Naive thymus-derived CD8-positive, alpha-beta T cell (primary cell): ENCODE results near the gene OR2G2. TPM values are rescaled to one million over a fixed set of nuclear protein-coding genes. Genes with fewer than 3 reads are reported as not detected.

Experiments
- ATAC-seq, 2 donors: fragments of 150-1000 bp; cut with Tn5 transposase in 1 of 2; sonication (Bioruptor Pico), chemical (Tn5 transposase) in 1 of 2; 1 replicate in 1 of 2; 2 replicates in 1 of 2; pipeline ENCODE4 v1.10.0; 2021; ENCODE audit warnings: mild to moderate bottlenecking in 2 of 2, moderate library complexity in 2 of 2
- POLR2A ChIA-PET: fragments of 350-600 bp; sonication (Branson Sonifier 250); formaldehyde crosslinking; loops from one replicate; lab custom pipeline; 2021; ENCODE audit warnings: antibody characterized with exemption; lab: Charles Lee
- DNase-seq, 10 donors: peaks; one replicate each; pipeline versions ENCODE4 v3.0.0 to v3.0.0-alpha.2; 2020 to 2022
- H3K27ac Mint-ChIP-seq, 10 donors: one replicate each; pipeline ENCODE4 v1.8.0; 2020 to 2022; ENCODE audit warnings: mild to moderate bottlenecking in 10 of 10, mixed read lengths in 10 of 10, moderate library complexity in 4 of 10, inconsistent platforms in 1 of 10
- H3K27me3 Mint-ChIP-seq, 5 donors: one replicate each; pipeline ENCODE4 v1.8.0; 2021 to 2022; ENCODE audit warnings: mixed read lengths in 5 of 5
- H3K36me3 Mint-ChIP-seq, 3 donors: one replicate each; pipeline ENCODE4 v1.8.0; 2020 to 2022; ENCODE audit warnings: mixed read lengths in 3 of 3, mild to moderate bottlenecking in 2 of 3, inconsistent platforms in 1 of 3
- H3K4me1 Mint-ChIP-seq, 4 donors: one replicate each; pipeline ENCODE4 v1.8.0; 2021 to 2022; ENCODE audit warnings: mixed read lengths in 4 of 4
- H3K4me3 Mint-ChIP-seq, 10 donors: one replicate each; pipeline ENCODE4 v1.8.0; 2020 to 2022; ENCODE audit warnings: mild to moderate bottlenecking in 10 of 10, mixed read lengths in 10 of 10, moderate library complexity in 6 of 10, inconsistent platforms in 1 of 10
- H3K9me3 Mint-ChIP-seq, 9 donors: one replicate each; pipeline ENCODE4 v1.8.0; 2020 to 2022; ENCODE audit warnings: mixed read lengths in 9 of 9, mild to moderate bottlenecking in 3 of 9, inconsistent platforms in 1 of 9, moderate library complexity in 1 of 9
- polyA plus RNA-seq, 3 donors: library from polyadenylated mRNA; unstranded; fragments of 300-500 nt; fragmentation: Illumina TruSeq; gene quantifications; one replicate each; pipeline ENCODE4 v1.2.3, GENCODE V29; 2021
- total RNA-seq, 8 experiments: library from RNA in 2 of 8; stranded (reverse) in 2 of 8; gene quantifications; one replicate each; pipeline ENCODE4 v1.2.3 and lab custom pipeline; 2021 to 2026

OR2G2 gene
- total and polyA plus RNA-seq, 5 experiments from 2014 or later, result not detected

- peaks cover 0 to 19% (median 7%) of the 10 kb centered on the region in 5 donors for H3K27me3 Mint-ChIP-seq
- H3K36me3 Mint-ChIP-seq, result peaks cover 0 to 20% (median 2%) of the 10 kb centered on the region in 3 donors
- H3K4me1 Mint-ChIP-seq, result no peaks in the 10 kb centered on the region
- no peak overlapping the region for H3K27ac Mint-ChIP-seq
- H3K4me3 Mint-ChIP-seq, result no peak overlapping the region
- ATAC-seq (no peak), DNase-seq (no peak)
- H3K9me3 Mint-ChIP-seq, result peaks cover 6 to 26% (median 17%) of the 10 kb centered on the region in 9 donors
- POLR2A ChIA-PET, result no interaction called here
These were observed 13.5 kb upstream of the OR2G2 start for GRCh38 chr1:247574664-247575063.

GRCh38 chr1:247576514-247576913, 11.6 kb upstream of the OR2G2 start:
- no peak for ATAC-seq
- H3K9me3 Mint-ChIP-seq, result peaks cover 0 to 8% (median 4%) of the 10 kb centered on the region in 9 donors
- H3K27ac Mint-ChIP-seq, result no peak overlapping the region
- H3K4me1 Mint-ChIP-seq, result no peaks in the 10 kb centered on the region
- no peak overlapping the region for H3K4me3 Mint-ChIP-seq
- DNase-seq, result peak in 2 of 10 donors; percentile 3 to 13
- POLR2A ChIA-PET, result no interaction called here
- peaks cover 0 to 8% (median 7%) of the 10 kb centered on the region in 5 donors for H3K27me3 Mint-ChIP-seq
- peaks cover 0 to 5% (median 2%) of the 10 kb centered on the region in 3 donors for H3K36me3 Mint-ChIP-seq

- no peaks in the 10 kb centered on the region for H3K9me3 Mint-ChIP-seq
- DNase-seq (no peak), ATAC-seq (no peak)
- H3K27ac Mint-ChIP-seq, result no peak overlapping the region
- H3K27me3 Mint-ChIP-seq, result peaks cover 0 to 4% (median 0%) of the 10 kb centered on the region in 5 donors
- no peaks in the 10 kb centered on the region for H3K36me3 Mint-ChIP-seq
- H3K4me1 Mint-ChIP-seq, result no peaks in the 10 kb centered on the region
- POLR2A ChIA-PET, result no interaction called here
- no peak overlapping the region for H3K4me3 Mint-ChIP-seq
These were observed 9.2 kb upstream of the OR2G2 start for GRCh38 chr1:247578946-247579460.

- ATAC-seq (no peak), DNase-seq (no peak)
- Mint-ChIP-seq H3K27ac (peak within 1 kb of the TSS in 1 of 10 donors; percentile 36), H3K9me3 (peaks cover 0 to 18% (median 6%) of the 10 kb centered on the region in 9 donors), H3K4me3 (no peak within 1 kb of the TSS), H3K36me3 (no peaks in the 10 kb centered on the region), H3K4me1 (no peaks in the 10 kb centered on the region), H3K27me3 (peaks cover 9 to 38% (median 17%) of the 10 kb centered on the region in 5 donors)
- POLR2A ChIA-PET, result no interaction called here
These were observed 17.1 kb downstream of the OR2G2 start, which contains the start of gene OR2G3 for GRCh38 chr1:247605286-247605685. Gene OR2G3 (plus strand): TSS chr1:247605586. CDS start chr1:247605586, 0 bp downstream.

GRCh38 chr1:247613405-247613804, 25.2 kb downstream of the OR2G2 start:
- peaks cover 3 to 25% (median 7%) of the 10 kb centered on the region in 5 donors for H3K27me3 Mint-ChIP-seq
- no peak for DNase-seq
- POLR2A ChIA-PET, result no interaction called here
- no peak overlapping the region for H3K27ac Mint-ChIP-seq
- no peaks in the 10 kb centered on the region for H3K36me3 Mint-ChIP-seq
- H3K9me3 Mint-ChIP-seq, result peaks cover 0 to 15% (median 6%) of the 10 kb centered on the region in 9 donors
- no peaks in the 10 kb centered on the region for H3K4me1 Mint-ChIP-seq
- no peak for ATAC-seq
- H3K4me3 Mint-ChIP-seq, result no peak overlapping the region

- no peak overlapping the region for H3K27ac Mint-ChIP-seq
- H3K27me3 Mint-ChIP-seq, result peaks cover 0 to 14% (median 3%) of the 10 kb centered on the region in 5 donors
- peaks cover 0 to 10% (median 5%) of the 10 kb centered on the region in 9 donors for H3K9me3 Mint-ChIP-seq
- DNase-seq (no peak), ATAC-seq (no peak)
- H3K4me1 Mint-ChIP-seq, result no peaks in the 10 kb centered on the region
- POLR2A ChIA-PET, result no interaction called here
- H3K4me3 Mint-ChIP-seq, result no peak overlapping the region
- no peaks in the 10 kb centered on the region for H3K36me3 Mint-ChIP-seq
These were observed 26.5 kb downstream of the OR2G2 start for GRCh38 chr1:247614625-247615024.

- Mint-ChIP-seq H3K4me1 (no peaks in the 10 kb centered on the region), H3K27me3 (peaks cover 0 to 27% (median 2%) of the 10 kb centered on the region in 5 donors), H3K4me3 (no peak overlapping the region), H3K9me3 (peaks cover 0 to 19% (median 3%) of the 10 kb centered on the region in 9 donors), H3K27ac (no peak overlapping the region), H3K36me3 (no peaks in the 10 kb centered on the region)
- no peak for DNase-seq
- no peak for ATAC-seq
- POLR2A ChIA-PET, result no interaction called here
These were observed 39.8 kb downstream of the OR2G2 start for GRCh38 chr1:247627951-247628350.

- Mint-ChIP-seq H3K4me3 (peak overlapping the region in 1 of 10 donors; percentile 46), H3K27ac (no peak overlapping the region), H3K9me3 (peaks cover 0 to 13% (median 2%) of the 10 kb centered on the region in 9 donors), H3K36me3 (peaks cover 0 to 6% (median 0%) of the 10 kb centered on the region in 3 donors), H3K27me3 (peaks cover 24 to 56% (median 55%) of the 10 kb centered on the region in 5 donors), H3K4me1 (peaks cover 0 to 7% (median 3%) of the 10 kb centered on the region in 4 donors)
- DNase-seq (no peak), ATAC-seq (no peak)
- POLR2A ChIA-PET, result no interaction called here
These were observed 49.9 kb downstream of the OR2G2 start for GRCh38 chr1:247638011-247638410.

GRCh38 chr1:247638781-247639180, 50.6 kb downstream of the OR2G2 start:
- Mint-ChIP-seq H3K4me3 (peak overlapping the region in 7 of 10 donors; percentile 30 to 70 (median 52)), H3K36me3 (peaks cover 0 to 6% (median 0%) of the 10 kb centered on the region in 3 donors), H3K9me3 (peaks cover 0 to 11% (median 2%) of the 10 kb centered on the region in 9 donors), H3K4me1 (peaks cover 0 to 7% (median 3%) of the 10 kb centered on the region in 4 donors), H3K27ac (peak overlapping the region in 1 of 10 donors; percentile 76), H3K27me3 (peaks cover 24 to 57% (median 52%) of the 10 kb centered on the region in 5 donors)
- DNase-seq, result no peak
- ATAC-seq, result no peak
- POLR2A ChIA-PET, result no interaction called here

Other genes starting within 250 kb of the OR2G2 start
- gene NLRP3, start 172.2 kb upstream of the OR2G2 start, total RNA-seq, result 1 to 10 TPM; 2.6 to 3.2 TPM
- gene NLRP3, start 172.2 kb upstream of the OR2G2 start, polyA plus RNA-seq, result 1 to 10 TPM in 2 of 3 donors, under 1 TPM in 1; 0.42 to 2.4 (median 1.8) TPM
- gene OR2B11, start 130.3 kb upstream of the OR2G2 start, total RNA-seq, result not detected
- not detected for gene OR2B11, start 130.3 kb upstream of the OR2G2 start, polyA plus RNA-seq
- gene OR2C3, start 51.9 kb upstream of the OR2G2 start, total RNA-seq, result not detected
- gene OR2C3, start 51.9 kb upstream of the OR2G2 start, polyA plus RNA-seq, result not detected
- gene GCSAML, start 39.2 kb upstream of the OR2G2 start, total RNA-seq, result under 1 TPM in 1 of 2 experiments, not detected in 1; 0.75 TPM
- gene GCSAML, start 39.2 kb upstream of the OR2G2 start, polyA plus RNA-seq, result not detected
- not detected for gene OR2G3, start 17.2 kb downstream of the OR2G2 start, total RNA-seq
- not detected for gene OR2G3, start 17.2 kb downstream of the OR2G2 start, polyA plus RNA-seq
- not detected for gene OR13G1, start 91.4 kb downstream of the OR2G2 start, total RNA-seq
- not detected for gene OR13G1, start 91.4 kb downstream of the OR2G2 start, polyA plus RNA-seq
- not detected for gene OR6F1, start 128.3 kb downstream of the OR2G2 start, total RNA-seq
- not detected for gene OR6F1, start 128.3 kb downstream of the OR2G2 start, polyA plus RNA-seq
- not detected for gene OR14K1, start 150.3 kb downstream of the OR2G2 start, total RNA-seq
- not detected for gene OR14K1, start 150.3 kb downstream of the OR2G2 start, polyA plus RNA-seq
- gene OR14A2, start 159.8 kb downstream of the OR2G2 start, total RNA-seq, result not detected
- not detected for gene OR14A2, start 159.8 kb downstream of the OR2G2 start, polyA plus RNA-seq
- not detected for gene OR1C1, start 172.2 kb downstream of the OR2G2 start, total RNA-seq
- not detected for gene OR1C1, start 172.2 kb downstream of the OR2G2 start, polyA plus RNA-seq
- gene OR14A16, start 235.8 kb downstream of the OR2G2 start, total RNA-seq, result not detected
- not detected for gene OR14A16, start 235.8 kb downstream of the OR2G2 start, polyA plus RNA-seq